Stimulated activated CD8-positive, alpha-beta memory T cell treated with anti-CD3 and anti-CD28 coated beads, Interleukin-15, amount 100 ng/mL, for 24 hours (primary cell): Measurements from ENCODE around the gene MATN4.
"Not testable (repeated sequence)": the region's sequence is repeated elsewhere in the genome, so short reads cannot be mapped to it uniquely, and the experiment has no call there.

ENCODE experiments used
- DNase-seq: peaks from one replicate; pipeline ENCODE4 v3.0.0-alpha.2; 2020; ENCODE audit warnings: low read depth

Gene MATN4, protein sequence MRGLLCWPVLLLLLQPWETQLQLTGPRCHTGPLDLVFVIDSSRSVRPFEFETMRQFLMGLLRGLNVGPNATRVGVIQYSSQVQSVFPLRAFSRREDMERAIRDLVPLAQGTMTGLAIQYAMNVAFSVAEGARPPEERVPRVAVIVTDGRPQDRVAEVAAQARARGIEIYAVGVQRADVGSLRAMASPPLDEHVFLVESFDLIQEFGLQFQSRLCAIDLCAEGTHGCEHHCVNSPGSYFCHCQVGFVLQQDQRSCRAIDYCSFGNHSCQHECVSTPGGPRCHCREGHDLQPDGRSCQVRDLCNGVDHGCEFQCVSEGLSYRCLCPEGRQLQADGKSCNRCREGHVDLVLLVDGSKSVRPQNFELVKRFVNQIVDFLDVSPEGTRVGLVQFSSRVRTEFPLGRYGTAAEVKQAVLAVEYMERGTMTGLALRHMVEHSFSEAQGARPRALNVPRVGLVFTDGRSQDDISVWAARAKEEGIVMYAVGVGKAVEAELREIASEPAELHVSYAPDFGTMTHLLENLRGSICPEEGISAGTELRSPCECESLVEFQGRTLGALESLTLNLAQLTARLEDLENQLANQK

DNA sequence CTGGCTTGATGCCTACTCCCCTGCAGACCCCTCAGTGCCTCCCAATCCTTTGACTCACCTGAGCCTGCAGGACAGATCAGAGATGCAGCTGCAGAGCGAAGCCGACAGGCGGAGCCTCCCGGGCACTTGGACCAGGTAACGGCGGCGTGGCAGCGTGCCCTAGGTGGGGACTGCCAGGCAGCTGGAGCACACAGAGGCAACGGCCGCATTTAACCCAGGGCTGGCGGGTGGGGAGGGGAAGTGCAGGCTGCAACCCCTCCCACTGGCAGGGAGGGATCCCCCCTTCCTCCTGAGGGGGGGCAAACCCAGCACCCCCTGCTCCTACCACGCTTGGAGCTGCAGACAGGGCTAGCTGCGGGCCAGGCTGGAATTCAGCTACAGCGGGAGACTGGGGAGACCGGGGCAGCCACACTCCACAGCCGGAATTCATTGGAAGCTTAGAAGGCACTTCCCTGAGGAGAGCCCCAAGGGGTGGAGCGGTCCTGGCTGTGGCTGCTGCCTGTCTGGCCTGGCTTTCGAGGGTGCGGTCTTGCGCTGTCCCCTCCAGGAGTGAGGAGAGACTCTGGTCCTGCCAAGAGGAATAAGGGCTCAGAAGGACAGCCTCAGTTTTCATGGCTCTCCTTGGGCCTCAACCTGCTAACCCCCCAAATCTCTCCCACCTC is at the start of gene MATN4:
MATN4 (minus strand) TSS at position 183 of the 662 bp plus-strand sequence. CDS start 2,717 bp downstream, outside the sequence.
- no peak for DNase-seq

- no peak for DNase-seq
Observed at GRCh38 chr20:45355209-45356084, 47.3 kb upstream of the MATN4 start.

DNA sequence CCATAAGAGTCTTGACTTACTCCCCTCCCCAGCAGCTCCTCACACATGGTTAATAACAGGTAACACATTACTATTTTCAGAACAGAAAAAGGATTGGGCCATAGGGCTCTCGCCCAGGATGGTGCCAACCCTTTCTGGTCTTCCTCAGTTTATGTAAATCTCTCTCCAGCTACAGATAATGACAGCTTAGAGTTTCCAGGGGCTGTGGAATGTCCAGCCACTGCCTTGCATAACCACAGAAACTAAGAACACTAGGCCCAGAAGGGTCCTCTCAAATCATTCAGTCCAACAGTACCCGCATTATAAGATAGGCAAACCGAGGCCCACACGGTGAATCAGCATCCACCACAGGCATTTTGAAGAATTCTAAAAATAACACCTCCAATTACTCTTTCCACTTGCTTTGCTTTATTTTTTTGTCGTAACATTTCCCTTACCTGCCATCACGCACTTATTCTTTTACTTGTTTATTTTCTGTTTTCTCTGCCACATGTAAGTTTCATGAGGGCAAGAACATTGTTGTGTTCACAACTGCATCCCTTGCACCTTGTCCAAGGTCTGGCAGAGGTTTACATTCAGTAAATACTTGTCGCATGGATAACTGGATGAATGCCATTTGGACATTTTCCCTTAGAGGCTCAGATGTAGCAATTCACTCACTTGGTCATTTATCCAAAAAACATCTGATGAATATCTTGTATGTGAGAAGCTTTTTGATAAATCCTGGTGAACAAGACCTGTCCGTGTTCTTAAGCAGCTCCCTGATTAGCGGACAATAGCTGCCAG is 46.5 kb upstream of the MATN4 start:
- no peak for DNase-seq

- DNase-seq: no peak
Observed at GRCh38 chr20:45353746-45354145, 45.6 kb upstream of the MATN4 start.

GRCh38 chr20:45352729-45353128 is 44.6 kb upstream of the MATN4 start:
- DNase-seq: no peak

- DNase-seq: not testable (repeated sequence)
Observed at GRCh38 chr20:45350795-45351194, 42.7 kb upstream of the MATN4 start.

DNA sequence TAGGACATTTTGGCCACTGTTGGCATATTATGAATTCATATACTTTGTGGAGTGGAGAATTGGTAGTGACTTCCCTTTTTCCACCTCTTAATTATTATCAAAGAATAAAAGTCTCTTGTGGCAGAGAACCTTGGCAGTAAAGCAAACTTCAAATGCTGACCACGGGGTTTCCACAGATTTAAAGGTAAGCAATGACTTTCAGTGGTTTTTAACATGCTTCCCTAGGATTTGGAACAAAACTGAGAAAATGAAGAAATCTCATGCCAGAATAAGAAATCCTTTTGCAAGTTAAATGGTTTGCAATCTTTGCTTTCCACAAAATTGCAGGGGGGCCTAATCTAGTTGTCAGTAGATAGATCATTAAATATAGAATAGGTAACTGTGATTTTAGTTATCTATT is 42.1 kb upstream of the MATN4 start:
- no peak for DNase-seq

DNA sequence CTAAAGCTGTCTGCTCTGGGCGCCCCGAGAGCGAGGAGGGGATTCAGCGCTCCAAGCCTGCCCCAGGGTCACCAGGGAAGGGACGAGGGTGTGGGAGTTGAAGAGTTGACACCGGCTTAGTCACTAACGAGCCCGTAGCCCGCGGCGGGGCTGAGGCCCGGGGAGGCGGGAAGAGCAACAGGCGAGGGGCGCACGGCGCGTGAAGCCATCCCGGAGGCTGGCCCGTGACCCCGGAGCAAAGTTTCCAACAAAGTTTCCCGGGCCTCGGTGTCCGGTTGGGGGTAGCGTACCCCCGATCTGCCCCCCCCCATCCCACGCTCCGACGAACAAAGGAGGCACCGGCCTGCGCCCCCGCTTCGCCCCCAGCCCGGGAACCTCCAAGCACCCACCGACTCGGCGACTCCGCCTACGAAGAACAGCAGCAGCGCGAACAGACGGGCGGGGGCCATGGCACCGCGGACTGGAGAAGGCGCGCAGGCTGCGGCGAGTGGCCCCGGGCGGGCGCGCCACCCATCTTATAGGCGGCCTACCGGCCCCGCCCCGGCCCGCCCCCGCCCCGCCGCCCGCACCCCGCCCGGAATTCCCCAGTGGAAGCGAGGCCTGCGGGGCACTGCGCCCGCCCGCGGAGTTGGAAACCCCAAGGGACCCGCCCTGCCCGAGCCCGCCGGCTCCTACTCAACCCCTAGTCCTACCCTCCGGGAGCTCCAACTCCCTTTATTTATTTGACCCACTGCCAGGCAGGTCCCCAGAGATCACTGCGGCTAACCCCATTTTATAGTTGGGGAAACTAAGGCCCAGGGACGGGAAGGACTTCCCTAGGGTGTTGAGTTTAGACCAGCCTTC is 40.1 kb upstream of the MATN4 start, which contains the start of gene SDC4:
SDC4 (minus strand) TSS at position 489 of the 843 bp plus-strand sequence; CDS start at position 449, 40 bp downstream.
- DNase-seq: peak; percentile 46

GRCh38 chr20:45347297-45347935 is 39.3 kb upstream of the MATN4 start:
- DNase-seq: no peak

DNA sequence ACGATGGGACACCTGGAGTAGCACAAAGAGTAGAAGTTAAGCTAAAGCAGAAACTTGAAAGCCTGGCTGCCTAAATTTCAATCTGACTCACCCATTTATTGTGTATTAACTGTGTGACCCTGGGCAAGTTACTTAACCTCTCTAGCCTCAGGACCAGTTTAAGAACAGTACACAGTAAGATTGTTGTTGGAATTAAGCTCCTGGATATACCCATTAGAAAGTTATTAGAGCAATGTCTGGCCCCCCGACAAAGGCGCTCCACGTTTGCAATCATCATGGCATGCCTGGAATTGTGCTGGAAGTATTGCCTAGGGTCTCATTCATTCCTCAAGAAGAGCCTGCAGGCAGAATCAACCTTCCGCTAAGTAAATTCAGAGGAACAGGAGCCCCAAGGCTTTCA is 38.8 kb upstream of the MATN4 start:
- DNase-seq: no peak

GRCh38 chr20:45346291-45346718 is 38.2 kb upstream of the MATN4 start:
- DNase-seq: no peak

DNA sequence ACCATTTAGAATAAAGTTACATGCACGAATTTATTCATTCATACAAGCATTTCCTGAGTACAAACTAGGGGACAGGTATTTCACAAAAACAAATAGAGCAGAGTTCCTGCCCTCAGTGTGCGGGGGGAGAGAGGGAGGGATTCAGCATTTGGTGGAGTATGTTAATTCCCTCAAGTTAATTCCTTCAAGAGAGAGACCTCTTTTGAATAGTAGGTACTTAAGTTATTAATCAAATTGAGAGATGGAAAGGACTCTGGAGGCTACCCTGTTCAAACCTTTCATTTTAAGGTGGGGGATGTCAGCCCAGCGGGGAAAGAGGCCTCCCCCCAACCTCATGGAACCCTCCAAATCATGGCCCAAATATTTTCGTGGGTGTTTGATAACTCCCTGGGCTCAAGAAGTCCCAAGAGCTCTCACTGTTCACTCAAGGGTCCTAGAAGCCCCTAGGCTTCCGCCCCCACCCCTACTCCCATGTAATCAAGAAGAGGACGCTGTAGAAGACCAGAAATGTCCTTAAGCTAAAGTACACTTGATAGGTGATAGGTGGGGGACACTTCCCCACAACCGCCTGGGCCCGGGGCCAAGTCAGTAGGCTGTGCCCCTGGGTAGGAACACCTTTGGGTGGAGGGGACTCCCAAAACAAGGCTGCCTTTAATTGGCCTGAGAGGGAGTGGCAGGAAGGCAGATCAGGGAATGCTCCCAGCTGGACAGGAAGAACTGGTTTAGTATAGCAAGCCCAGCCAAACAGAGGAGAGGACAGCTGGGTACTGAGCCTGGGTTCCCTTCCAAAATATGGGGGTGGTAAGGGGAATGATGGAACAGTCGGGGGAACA is 37.2 kb upstream of the MATN4 start:
- no peak for DNase-seq

DNA sequence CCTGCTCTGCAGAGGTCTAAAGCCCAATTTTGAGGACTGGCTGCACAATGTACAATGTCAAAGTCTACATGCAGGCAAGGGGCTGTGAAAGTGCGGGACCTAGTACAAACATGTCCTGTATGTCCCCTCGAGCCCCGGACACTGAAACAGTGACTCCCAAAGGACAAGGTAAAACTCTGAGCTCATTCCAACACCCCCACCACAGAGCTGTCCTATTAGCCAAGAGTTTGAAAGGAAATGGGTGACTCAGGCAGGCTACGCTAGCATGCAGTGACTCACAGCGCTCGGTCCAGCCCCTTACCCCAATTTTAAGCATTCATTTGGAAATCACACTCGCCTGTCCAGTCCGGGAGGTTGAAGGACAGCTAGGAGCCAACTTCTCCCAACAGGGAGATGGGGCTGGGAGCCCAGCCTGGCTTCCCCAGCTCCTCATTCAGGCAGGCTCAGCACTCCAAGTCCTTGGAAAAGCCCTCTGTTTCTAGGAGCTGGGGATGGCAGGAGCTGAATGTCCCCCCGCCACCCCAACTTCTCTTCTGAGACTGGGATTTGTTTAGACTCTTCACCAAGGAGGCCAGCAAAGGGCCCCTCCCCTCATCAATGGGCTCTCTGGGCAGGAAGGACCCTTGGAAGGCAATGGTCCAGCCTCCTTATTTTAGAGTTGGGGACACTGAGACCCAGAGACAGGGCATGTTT is 36.2 kb upstream of the MATN4 start:
- DNase-seq: no peak

DNA sequence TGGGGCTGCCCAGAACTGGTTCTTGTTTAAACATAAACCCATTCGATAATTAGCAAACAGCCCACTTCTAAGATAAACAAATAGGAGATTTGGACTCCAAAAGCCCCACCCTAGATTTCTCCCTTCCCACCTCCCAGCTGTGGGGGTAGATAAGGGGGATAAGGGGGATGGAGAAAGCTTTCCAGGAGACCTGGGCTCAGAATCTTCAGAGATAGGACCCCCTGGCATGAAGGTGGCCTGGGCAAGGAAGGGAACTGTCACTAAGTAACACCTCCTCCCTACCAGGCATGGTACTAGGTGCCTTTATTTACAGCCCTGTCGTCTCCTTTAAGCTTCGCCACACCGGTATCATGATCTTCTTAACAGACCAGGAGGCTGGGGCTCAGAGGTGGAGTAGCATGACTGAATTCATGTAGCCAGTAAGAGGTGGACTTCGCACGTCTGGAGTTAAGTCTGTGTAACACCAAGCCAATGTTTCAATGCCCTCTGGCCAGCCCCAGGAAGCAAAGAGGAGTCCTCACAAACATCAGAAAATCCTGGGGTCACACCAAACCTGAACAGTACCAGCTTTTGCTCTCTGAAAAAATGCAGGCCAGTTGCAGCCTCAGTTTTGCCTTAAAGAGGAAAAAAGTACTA is 35.6 kb upstream of the MATN4 start:
- DNase-seq: no peak

- no peak for DNase-seq
Observed at GRCh38 chr20:45342855-45343531, 34.9 kb upstream of the MATN4 start.

- no peak for DNase-seq
Observed at GRCh38 chr20:45341939-45342854, 34.1 kb upstream of the MATN4 start.
